ENCODE measurements around the gene GUCA2A. TPM values are rescaled to one million over a fixed set of nuclear protein-coding genes. Genes with fewer than 3 reads are reported as not detected.

GUCA2A gene
- total and polyA plus RNA-seq, 2 of the 8 experiments (the other 6 are each of a cell fraction or from before 2014, with no cell fraction given), result not detected

- Histone ChIP-seq H3K56ac (replicated peaks; ENCODE audit: insufficient read length, low read depth, low read length) (no peak overlapping the region), H3K18ac (ENCODE audit: extremely low read depth, low read length) (no peak overlapping the region), H4K5ac (ENCODE audit: insufficient read length, low read depth, low read length) (no peak overlapping the region), H2AK5ac (ENCODE audit: low read depth, low read length) (no peak overlapping the region), H3K9ac (replicated peaks in 1 of 4; ENCODE audit: extremely low read depth in 1 of 4, low read depth in 3 of 4, low read length in 3 of 4) (no peak overlapping the region), H2BK12ac (ENCODE audit: low read depth, low read length) (no peak overlapping the region), H3K27me3 (replicated peaks in 1 of 4; ENCODE audit: control insufficient read depth in 3 of 4, extremely low read depth in 1 of 4, insufficient read depth in 3 of 4, low read length in 3 of 4) (no peaks in the 10 kb centered on the region), H4K20me1 (replicated peaks in 1 of 2; ENCODE audit: control insufficient read depth in 1 of 2, insufficient read depth in 2 of 2, low read length in 2 of 2) (no peaks in the 10 kb centered on the region), H3K4ac (replicated peaks; ENCODE audit: insufficient read length, low read depth, low read length) (no peak overlapping the region), H2BK120ac (replicated peaks; ENCODE audit: low read depth, low read length) (no peak overlapping the region), H3K4me2 (ENCODE audit: insufficient read depth in 1 of 2, low read depth in 2 of 2, low read length in 2 of 2) (no peak overlapping the region), H2BK15ac (ENCODE audit: low read length) (no peak overlapping the region), H3K23me2 (ENCODE audit: low read depth, low read length) (no peaks in the 10 kb centered on the region; the same call in 1 of the 2 replicates), H2BK5ac (ENCODE audit: low read depth, low read length) (no peak overlapping the region), H3K79me1 (ENCODE audit: low read depth, low read length) (no peaks in the 10 kb centered on the region), H4K8ac (ENCODE audit: extremely low read depth, insufficient read depth, low read length) (no peak overlapping the region), H3K27ac (ENCODE audit: low read depth, low read length) (no peak overlapping the region), H3K23ac (ENCODE audit: insufficient read length) (no peak overlapping the region), H2AFZ (ENCODE audit: low read length) (no peak overlapping the region), H4K91ac (replicated peaks; ENCODE audit: insufficient read length, low read length) (no peak overlapping the region), H3K14ac (ENCODE audit: insufficient read length) (no peak overlapping the region), H3K4me1 (replicated peaks in 1 of 4; ENCODE audit: control insufficient read depth in 3 of 4, insufficient read depth in 4 of 4, low read length in 3 of 4) (no peaks in the 10 kb centered on the region), H3K79me2 (ENCODE audit: control insufficient read depth in 1 of 2, insufficient read depth in 2 of 2, low read length in 2 of 2) (no peaks in the 10 kb centered on the region), H3K9me3 (ENCODE audit: insufficient read depth in 2 of 2, low read depth in 1 of 2, low read length in 1 of 2) (no peaks in the 10 kb centered on the region), H3K4me3 (ENCODE audit: extremely low read depth in 1 of 4, insufficient read depth in 2 of 4, low read depth in 3 of 4, low read length in 4 of 4) (no peak overlapping the region), H2BK20ac (ENCODE audit: low read length) (no peak overlapping the region), H3K36me3 (ENCODE audit: control insufficient read depth in 2 of 4, insufficient read depth in 4 of 4, low read length in 3 of 4) (no peaks in the 10 kb centered on the region)
- TF ChIP-seq GABPA (IDR thresholded peaks at IDR 0.05; ENCODE audit: borderline replicate concordance, insufficient read depth, low read length) (no peak), USF2 (IDR thresholded peaks at IDR 0.05; ENCODE audit: low read length) (no peak)
- DNase-seq (ENCODE audit: low read depth in 1 of 2, low spot score in 2 of 2) (no peak), FAIRE-seq (no peak)
- POLR2A ChIA-PET (ENCODE audit: partially characterized antibody), result no interaction called here
- WGBS, 2 experiments (ENCODE audit: extremely low coverage in 1 of 2, insufficient coverage in 1 of 2, insufficient read length in 1 of 2, insufficient replicate concordance in 2 of 2, low coverage in 1 of 2, low lambda C conversion rate in 2 of 2, missing lambda C conversion rate in 1 of 2), result 93% methylated on average over 13 of the region's 13 CpGs; no CpG with 5 or more reads in 1 of the 2 experiments
- CTCF ChIA-PET (ENCODE audit: partially characterized antibody), result interaction anchor here (0.6 to 6.7 kb wide), 4 partner anchors 8 to 19 kb away, joined by 3 to 50 read pairs (median 10); no protein-coding TSS in a partner anchor
These were observed 9.9 kb downstream of the GUCA2A start for GRCh38 chr1:42154685-42155084.

Data from H1 (cell line).